ENCODE results near the gene OBI1. TPM values are rescaled to one million over a fixed set of nuclear protein-coding genes. Genes with fewer than 3 reads are reported as not detected.

OBI1 gene
- total RNA-seq, 2 donors from 2014 or later: 16.7 to 28.6 TPM

- no peaks in the 10 kb centered on the region for H3K4me1 ChIP-seq (ENCODE audit: control insufficient read depth, insufficient read depth, low read length)
- peaks cover 64% of the 10 kb centered on the region for H3K36me3 Mint-ChIP-seq (ENCODE audit: low read depth)
- no peak overlapping the region for H3K9ac ChIP-seq (ENCODE audit: extremely low read depth, low read length, poor library complexity, severe bottlenecking)
- H3K4me1 Mint-ChIP-seq: no peaks in the 10 kb centered on the region
- no peak overlapping the region for H3K4me3 Mint-ChIP-seq
- no peak for DNase-seq
- WGBS, 2 experiments (ENCODE audit: insufficient coverage in 1 of 2, insufficient read length in 1 of 2): 92% methylated on average over 1 of the region's 1 CpG; no CpG with 5 or more reads in 1 of the 2 experiments
- H3K36me3 ChIP-seq (ENCODE audit: control insufficient read depth, insufficient read depth, low read length): peaks cover 54% of the 10 kb centered on the region
- no peak overlapping the region for H3K27ac ChIP-seq (ENCODE audit: low read depth, low read length)
- H3K9me3 ChIP-seq (ENCODE audit: control insufficient read depth, low read length): no peaks in the 10 kb centered on the region
- no peaks in the 10 kb centered on the region for H3K27me3 Mint-ChIP-seq (ENCODE audit: insufficient read depth)
- no peak for TF ChIP-seq CTCF (conservative IDR thresholded peaks at IDR 0.05)
- H3K4me3 ChIP-seq (ENCODE audit: low read length): no peak overlapping the region
- no peak overlapping the region for H3K27ac Mint-ChIP-seq
- H3K9me3 Mint-ChIP-seq: no peaks in the 10 kb centered on the region
- no peaks in the 10 kb centered on the region for H3K27me3 ChIP-seq (ENCODE audit: control insufficient read depth, insufficient read depth, low read length, poor library complexity, severe bottlenecking)
These were observed 27.9 kb downstream of the OBI1 start for GRCh38 chr13:78631077-78631476.

GRCh38 chr13:78630511-78630910 is 28.4 kb downstream of the OBI1 start:
- Histone ChIP-seq H3K36me3 (ENCODE audit: control insufficient read depth, insufficient read depth, low read length) (peaks cover 52% of the 10 kb centered on the region), H3K27ac (ENCODE audit: low read depth, low read length) (no peak overlapping the region), H3K9ac (ENCODE audit: extremely low read depth, low read length, poor library complexity, severe bottlenecking) (no peak overlapping the region), H3K4me3 (ENCODE audit: low read length) (no peak overlapping the region), H3K4me1 (ENCODE audit: control insufficient read depth, insufficient read depth, low read length) (no peaks in the 10 kb centered on the region), H3K9me3 (ENCODE audit: control insufficient read depth, low read length) (no peaks in the 10 kb centered on the region), H3K27me3 (ENCODE audit: control insufficient read depth, insufficient read depth, low read length, poor library complexity, severe bottlenecking) (no peaks in the 10 kb centered on the region)
- H3K36me3 Mint-ChIP-seq (ENCODE audit: low read depth): peaks cover 64% of the 10 kb centered on the region
- no peaks in the 10 kb centered on the region for H3K27me3 Mint-ChIP-seq (ENCODE audit: insufficient read depth)
- DNase-seq: no peak
- H3K27ac Mint-ChIP-seq: no peak overlapping the region
- H3K4me3 Mint-ChIP-seq: no peak overlapping the region
- TF ChIP-seq CTCF (conservative IDR thresholded peaks at IDR 0.05): no peak
- no peaks in the 10 kb centered on the region for H3K9me3 Mint-ChIP-seq
- H3K4me1 Mint-ChIP-seq: no peaks in the 10 kb centered on the region
- 92% methylated on average over 1 of the region's 1 CpG; no CpG with 5 or more reads in 1 of the 2 experiments for WGBS, 2 experiments (ENCODE audit: insufficient coverage in 1 of 2, insufficient read length in 1 of 2)

GRCh38 chr13:78625384-78625783 is 33.6 kb downstream of the OBI1 start:
- no peak overlapping the region for H3K9ac ChIP-seq (ENCODE audit: extremely low read depth, low read length, poor library complexity, severe bottlenecking)
- 88% methylated on average over 1 to 2 of the region's 2 CpGs for WGBS, 2 experiments (ENCODE audit: insufficient coverage in 1 of 2, insufficient read length in 1 of 2)
- H3K4me1 Mint-ChIP-seq: no peaks in the 10 kb centered on the region
- H3K27me3 ChIP-seq (ENCODE audit: control insufficient read depth, insufficient read depth, low read length, poor library complexity, severe bottlenecking): no peaks in the 10 kb centered on the region
- no peaks in the 10 kb centered on the region for H3K27me3 Mint-ChIP-seq (ENCODE audit: insufficient read depth)
- peaks cover 26% of the 10 kb centered on the region for H3K36me3 ChIP-seq (ENCODE audit: control insufficient read depth, insufficient read depth, low read length)
- no peak overlapping the region for H3K4me3 Mint-ChIP-seq
- no peaks in the 10 kb centered on the region for H3K9me3 ChIP-seq (ENCODE audit: control insufficient read depth, low read length)
- no peak overlapping the region for H3K4me3 ChIP-seq (ENCODE audit: low read length)
- peaks cover 30% of the 10 kb centered on the region for H3K36me3 Mint-ChIP-seq (ENCODE audit: low read depth)
- TF ChIP-seq CTCF (conservative IDR thresholded peaks at IDR 0.05): no peak
- H3K4me1 ChIP-seq (ENCODE audit: control insufficient read depth, insufficient read depth, low read length): no peaks in the 10 kb centered on the region
- no peak for DNase-seq
- H3K27ac Mint-ChIP-seq: no peak overlapping the region
- no peaks in the 10 kb centered on the region for H3K9me3 Mint-ChIP-seq
- no peak overlapping the region for H3K27ac ChIP-seq (ENCODE audit: low read depth, low read length)

Data from endodermal cell (in vitro differentiated cells).